ENCODE data around the gene LZTR1.
A peak's percentile ranks its signal among the peaks of the same experiment; 100 is the strongest.

Gene LZTR1

GRCh38 chr22:20964090-20964798 is 17.9 kb upstream of the LZTR1 start:
- H3K4me3 ChIP-seq (ENCODE audit: control insufficient read depth, low read depth, low read length), result peak overlapping the region; percentile 8; the same call in 1 of the 2 replicates
- no peak for TF ChIP-seq CTCF (IDR thresholded peaks at IDR 0.05; ENCODE audit: control insufficient read depth, insufficient read depth, low read depth, low read length, missing control alignments)
- no peak for DNase-seq (ENCODE audit: low read depth)

GRCh38 chr22:20964799-20965103 is 17.3 kb upstream of the LZTR1 start:
- DNase-seq (ENCODE audit: low read depth), result no peak

GRCh38 chr22:20965104-20965887 is 16.8 kb upstream of the LZTR1 start:
- DNase-seq (ENCODE audit: low read depth), result no peak
- TF ChIP-seq CTCF (IDR thresholded peaks at IDR 0.05; ENCODE audit: control insufficient read depth, insufficient read depth, low read depth, low read length, missing control alignments), result no peak
- H3K4me3 ChIP-seq (ENCODE audit: control insufficient read depth, low read depth, low read length), result peak overlapping the region; percentile 15

More at GRCh38 chr22:20964799-20965103, 17.3 kb upstream of the LZTR1 start:
- no peak for TF ChIP-seq CTCF (IDR thresholded peaks at IDR 0.05; ENCODE audit: control insufficient read depth, insufficient read depth, low read depth, low read length, missing control alignments)
- H3K4me3 ChIP-seq (ENCODE audit: control insufficient read depth, low read depth, low read length), result peak overlapping the region; percentile 8

GRCh38 chr22:20965888-20966855 is 15.9 kb upstream of the LZTR1 start:
- TF ChIP-seq CTCF (IDR thresholded peaks at IDR 0.05; ENCODE audit: control insufficient read depth, insufficient read depth, low read depth, low read length, missing control alignments), result no peak
- DNase-seq (ENCODE audit: low read depth), result no peak
- H3K4me3 ChIP-seq (ENCODE audit: control insufficient read depth, low read depth, low read length), result no peak overlapping the region

GRCh38 chr22:20966883-20967696 is 15.0 kb upstream of the LZTR1 start, which contains the start of gene AIFM3:
TSS of gene AIFM3 (plus strand) at chr22:20967255. CDS start at chr22:20967945, 690 bp downstream.
- H3K4me3 ChIP-seq (ENCODE audit: control insufficient read depth, low read depth, low read length), result no peak within 1 kb of the TSS
- no peak for DNase-seq (ENCODE audit: low read depth)
- no peak for TF ChIP-seq CTCF (IDR thresholded peaks at IDR 0.05; ENCODE audit: control insufficient read depth, insufficient read depth, low read depth, low read length, missing control alignments)
